ENCODE measurements around the gene RPP30.

The RPP30 gene

GRCh38 chr10:90871766-90872647, at the start of gene RPP30:
Gene RPP30, plus strand, starts transcription at chr10:90871974. Its CDS starts 13 bp downstream, at chr10:90871987.
- DNase-seq, result peak; percentile 20

- DNase-seq, result no peak
Measured at GRCh38 chr10:90822508-90822907, 49.3 kb upstream of the RPP30 start.

GRCh38 chr10:90832111-90832510, 39.7 kb upstream of the RPP30 start:
- DNase-seq, result no peak

- DNase-seq, result no peak
Measured at GRCh38 chr10:90834326-90834725, 37.4 kb upstream of the RPP30 start.

- DNase-seq, result no peak
Measured at GRCh38 chr10:90837486-90837885, 34.3 kb upstream of the RPP30 start.

GRCh38 chr10:90842725-90843124, 29.0 kb upstream of the RPP30 start:
- DNase-seq, result no peak

GRCh38 chr10:90845726-90846125, 26.0 kb upstream of the RPP30 start:
- no peak for DNase-seq

- no peak for DNase-seq
Measured at GRCh38 chr10:90846746-90847145, 25.0 kb upstream of the RPP30 start.

GRCh38 chr10:90847436-90847835, 24.3 kb upstream of the RPP30 start:
- DNase-seq, result no peak

GRCh38 chr10:90849956-90850749, 21.6 kb upstream of the RPP30 start:
- DNase-seq, result no peak

- DNase-seq, result no peak
Measured at GRCh38 chr10:90855126-90855525, 16.6 kb upstream of the RPP30 start.

- DNase-seq, result no peak
Measured at GRCh38 chr10:90856261-90856660, 15.5 kb upstream of the RPP30 start.

- DNase-seq, result no peak
Measured at GRCh38 chr10:90856964-90857634, 14.7 kb upstream of the RPP30 start.

- no peak for DNase-seq
Measured at GRCh38 chr10:90857635-90858460, 13.9 kb upstream of the RPP30 start, which contains the start of gene HTR7. Gene HTR7, minus strand, starts transcription at chr10:90858039. Its CDS starts 368 bp downstream, at chr10:90857671.

GRCh38 chr10:90858461-90858968, 13.3 kb upstream of the RPP30 start:
- DNase-seq, result no peak

- no peak for DNase-seq
Measured at GRCh38 chr10:90859321-90859751, 12.4 kb upstream of the RPP30 start.

GRCh38 chr10:90860790-90861189, 11.0 kb upstream of the RPP30 start:
- DNase-seq, result no peak

- DNase-seq, result no peak
Measured at GRCh38 chr10:90862908-90863514, 8.8 kb upstream of the RPP30 start.

GRCh38 chr10:90865401-90865800, 6.4 kb upstream of the RPP30 start:
- DNase-seq, result no peak

GRCh38 chr10:90866050-90866598, 5.7 kb upstream of the RPP30 start:
- no peak for DNase-seq

- no peak for DNase-seq
Measured at GRCh38 chr10:90871279-90871765, 452 bp upstream of the RPP30 start.
